Endodermal cell (in vitro differentiated cells): ENCODE measurements around the gene DENR. TPM values are rescaled to one million over a fixed set of nuclear protein-coding genes. Genes with fewer than 3 reads are reported as not detected.

Experiments
- DNase-seq: peaks from one replicate; pipeline ENCODE4 v3.0.0-alpha.2; 2017
- H3K27ac ChIP-seq: 2 replicates; pipeline ENCODE4 v1.5.1; 2013; ENCODE audit warnings: mild to moderate bottlenecking, low read depth, low read length, moderate library complexity
- H3K27me3 ChIP-seq: 2 replicates; pipeline ENCODE4 v1.6.1; 2013; ENCODE audit warnings: mild to moderate bottlenecking, low read length, moderate library complexity; ENCODE audit not compliant: insufficient read depth, control insufficient read depth, poor library complexity, severe bottlenecking
- H3K36me3 ChIP-seq: 2 replicates; pipeline ENCODE4 v1.7.0; 2013; ENCODE audit warnings: mild to moderate bottlenecking, low read length, moderate library complexity; ENCODE audit not compliant: control insufficient read depth, insufficient read depth
- H3K4me1 ChIP-seq: one replicate; pipeline ENCODE4 v1.7.0; 2013; ENCODE audit warnings: low read length; ENCODE audit not compliant: control insufficient read depth, insufficient read depth
- H3K4me3 ChIP-seq: 2 replicates; pipeline ENCODE4 v1.5.1; 2013; ENCODE audit warnings: mild to moderate bottlenecking, low read length, moderate library complexity
- H3K9ac ChIP-seq: 2 replicates; pipeline ENCODE4 v1.6.1; 2013; ENCODE audit warnings: mild to moderate bottlenecking, low read length, moderate library complexity; ENCODE audit not compliant: poor library complexity, severe bottlenecking; ENCODE audit errors: extremely low read depth
- H3K9me3 ChIP-seq: 2 replicates; pipeline ENCODE4 v1.6.1; 2013; ENCODE audit warnings: mild to moderate bottlenecking, low read length, moderate library complexity; ENCODE audit not compliant: control insufficient read depth
- H3K27ac Mint-ChIP-seq: 2 replicates; pipeline ENCODE4 v1.8.0; 2020; ENCODE audit warnings: mixed read lengths
- H3K27me3 Mint-ChIP-seq: 2 replicates; pipeline ENCODE4 v1.8.0; 2021; ENCODE audit warnings: mild to moderate bottlenecking, mixed read lengths; ENCODE audit not compliant: insufficient read depth
- H3K36me3 Mint-ChIP-seq: 2 replicates; pipeline ENCODE4 v1.8.0; 2020; ENCODE audit warnings: low read depth, mixed read lengths
- H3K4me1 Mint-ChIP-seq: 2 replicates; pipeline ENCODE4 v1.8.0; 2020; ENCODE audit warnings: mixed read lengths
- H3K4me3 Mint-ChIP-seq: 2 replicates; pipeline ENCODE4 v1.8.0; 2020; ENCODE audit warnings: mild to moderate bottlenecking, moderate library complexity, mixed read lengths
- H3K9me3 Mint-ChIP-seq: 2 replicates; pipeline ENCODE4 v1.8.0; 2020; ENCODE audit warnings: mild to moderate bottlenecking, mixed read lengths
- CTCF ChIP-seq: fragments of 200-600 bp; sonication (generic); conservative IDR thresholded peaks from 2 replicates; pipeline ENCODE4 v1.5.0; 2021; ENCODE audit warnings: antibody characterized with exemption, mild to moderate bottlenecking
- WGBS, 2 experiments: methylation state at CpG; one replicate each; pipeline versions ENCODE4 v1.1.5 to v1.1.7; 2013; ENCODE audit warnings: missing lambda C conversion rate in 2 of 2, mixed read lengths in 1 of 2; ENCODE audit not compliant: insufficient coverage in 1 of 2, insufficient read length in 1 of 2; 5-methylcytosine and 5-hydroxymethylcytosine counted together
- total RNA-seq, 2 donors: library from RNA; stranded (reverse); fragmentation: NEBNext Ultra II Directional in 1 of 2; extraction: Animal tissue kit (Norgen Biotek cat#: 25700) in 1 of 2; gene quantifications; 2 replicates in 1 of 2; 3 replicates in 1 of 2; pipeline ENCODE4 v1.2.1, GENCODE V29; 2021

Gene DENR
- total RNA-seq, 2 donors from 2014 or later, result 85.8 to 86.1 TPM

- Histone ChIP-seq H3K27ac (no peak overlapping the region), H3K36me3 (no peaks in the 10 kb centered on the region), H3K27me3 (no peaks in the 10 kb centered on the region), H3K4me3 (no peak overlapping the region), H3K4me1 (no peaks in the 10 kb centered on the region), H3K9me3 (no peaks in the 10 kb centered on the region), H3K9ac (no peak overlapping the region)
- Mint-ChIP-seq H3K9me3 (no peaks in the 10 kb centered on the region), H3K4me3 (no peak overlapping the region), H3K27ac (no peak overlapping the region), H3K36me3 (no peaks in the 10 kb centered on the region), H3K27me3 (no peaks in the 10 kb centered on the region), H3K4me1 (no peaks in the 10 kb centered on the region)
- WGBS, 2 experiments, result 86 to 92% methylated on average over 4 of the region's 4 CpGs
- TF ChIP-seq CTCF, result no peak
- DNase-seq, result peak; percentile 33
Observed at GRCh38 chr12:122788387-122788786, 35.8 kb downstream of the DENR start.

- Histone ChIP-seq H3K27ac (no peak overlapping the region), H3K9ac (no peak overlapping the region), H3K4me3 (no peak overlapping the region), H3K36me3 (no peaks in the 10 kb centered on the region), H3K4me1 (no peaks in the 10 kb centered on the region), H3K9me3 (no peaks in the 10 kb centered on the region), H3K27me3 (no peaks in the 10 kb centered on the region)
- H3K4me1 Mint-ChIP-seq, result no peaks in the 10 kb centered on the region
- no peak overlapping the region for H3K27ac Mint-ChIP-seq
- H3K27me3 Mint-ChIP-seq, result no peaks in the 10 kb centered on the region
- WGBS, 2 experiments, result 90 to 93% methylated on average over 3 to 4 of the region's 5 CpGs
- no peak for TF ChIP-seq CTCF
- no peak overlapping the region for H3K4me3 Mint-ChIP-seq
- DNase-seq, result no peak
- no peaks in the 10 kb centered on the region for H3K36me3 Mint-ChIP-seq
- H3K9me3 Mint-ChIP-seq, result no peaks in the 10 kb centered on the region
Observed at GRCh38 chr12:122789637-122790036, 37.0 kb downstream of the DENR start.

- no peak overlapping the region for H3K9ac ChIP-seq
- Mint-ChIP-seq H3K27ac (no peak overlapping the region), H3K27me3 (no peaks in the 10 kb centered on the region), H3K4me1 (peaks cover under 1% of the 10 kb centered on the region), H3K9me3 (no peaks in the 10 kb centered on the region), H3K36me3 (no peaks in the 10 kb centered on the region), H3K4me3 (no peak overlapping the region)
- no peak overlapping the region for H3K4me3 ChIP-seq
- 68 to 81% methylated on average over 3 to 5 of the region's 5 CpGs for WGBS, 2 experiments
- no peaks in the 10 kb centered on the region for H3K9me3 ChIP-seq
- H3K4me1 ChIP-seq, result no peaks in the 10 kb centered on the region
- no peaks in the 10 kb centered on the region for H3K36me3 ChIP-seq
- no peak for TF ChIP-seq CTCF
- DNase-seq, result peak; percentile 78
- no peak overlapping the region for H3K27ac ChIP-seq
- H3K27me3 ChIP-seq, result no peaks in the 10 kb centered on the region
Observed at GRCh38 chr12:122790393-122791075, 37.9 kb downstream of the DENR start.
